Stimulated activated CD4-positive, alpha-beta T cell treated with anti-CD3 and anti-CD28 coated beads, Interleukin-4, amount 100 ng/mL, for 1 hour (primary cell): ENCODE measurements around the gene ROR2.
"Not testable (repeated sequence)": the region's sequence is repeated elsewhere in the genome, so short reads cannot be mapped to it uniquely, and the experiment has no call there.

ENCODE experiments used
- DNase-seq: peaks from one replicate; pipeline ENCODE4 v3.0.0-alpha.2; 2020

ROR2 gene

DNA sequence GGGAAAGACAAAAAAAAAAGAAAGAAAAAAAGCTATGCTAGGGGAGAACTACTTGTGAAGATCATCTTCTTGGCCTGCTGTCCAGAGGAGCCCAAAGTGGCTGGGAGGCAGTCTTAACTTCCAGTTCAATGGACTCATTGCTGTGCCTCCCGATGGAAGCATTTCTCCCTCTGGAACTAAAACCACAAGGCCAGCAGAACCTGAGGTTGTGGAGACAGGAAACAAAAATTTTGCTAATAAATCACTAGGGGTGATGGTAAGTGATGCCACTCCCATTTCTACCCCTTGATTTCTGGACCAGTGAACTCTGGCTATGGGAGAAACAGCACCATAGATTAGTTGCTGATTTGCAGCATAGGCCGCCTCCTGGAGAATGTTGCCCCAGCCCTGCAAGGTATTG is 402.9 kb downstream of the ROR2 start:
- no peak for DNase-seq

DNA sequence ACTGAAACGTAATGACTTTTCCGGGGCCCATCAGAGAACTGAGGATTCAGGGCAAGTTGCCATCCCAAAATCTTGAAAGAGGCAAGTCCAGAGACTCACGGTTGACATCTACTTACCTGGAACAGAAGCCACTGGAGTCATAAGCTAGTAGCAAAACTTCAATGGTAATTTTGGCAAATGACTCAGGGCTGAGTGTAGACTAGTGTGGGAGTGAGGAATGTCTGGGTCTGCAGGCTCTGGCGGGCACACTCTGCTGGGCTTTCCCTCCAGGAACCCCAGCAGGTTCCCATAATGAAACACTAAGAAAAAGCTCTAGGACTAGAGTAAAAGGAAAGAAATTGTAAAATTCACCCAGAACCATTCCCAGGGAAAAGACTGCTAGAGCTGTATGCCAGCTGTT is 403.5 kb downstream of the ROR2 start:
- DNase-seq, result no peak

DNA sequence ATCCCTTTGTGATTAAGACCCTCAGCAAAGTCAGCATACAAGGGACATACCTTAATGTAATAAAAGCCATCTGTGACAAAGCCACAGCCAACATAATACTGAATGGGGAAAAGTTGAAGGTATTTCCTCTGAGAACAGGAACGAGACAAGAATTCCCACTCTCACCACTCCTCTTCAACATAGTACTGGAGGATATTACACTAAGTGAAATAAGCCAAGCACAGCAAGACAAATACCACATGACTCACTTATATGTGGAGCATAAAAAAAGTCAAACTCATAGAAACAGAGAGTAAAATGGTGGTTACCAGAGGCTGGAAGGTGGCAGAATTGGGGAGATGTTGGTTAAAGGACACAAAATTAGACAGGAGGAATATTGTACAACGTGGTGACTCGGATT is 408.3 kb downstream of the ROR2 start:
- DNase-seq, result no peak

DNA sequence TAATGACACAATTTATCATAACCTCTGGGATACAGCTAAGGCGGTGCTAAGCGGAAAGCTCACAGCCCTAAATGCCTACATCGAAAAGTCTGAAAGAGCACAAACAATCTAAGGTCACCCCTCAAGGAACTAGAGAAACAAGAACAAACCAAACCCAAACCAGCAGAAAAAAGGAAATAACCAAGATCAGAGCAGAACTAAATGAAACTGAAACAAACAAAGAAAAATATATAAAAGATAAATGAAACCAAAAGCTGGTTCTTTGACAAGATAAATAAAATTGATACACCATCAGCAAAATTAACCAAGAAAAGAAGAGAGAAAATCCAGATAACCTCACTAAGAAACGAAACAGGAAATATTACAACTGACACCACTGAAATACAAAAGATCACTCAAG is 409.5 kb downstream of the ROR2 start:
- DNase-seq, result not testable (repeated sequence)

DNA sequence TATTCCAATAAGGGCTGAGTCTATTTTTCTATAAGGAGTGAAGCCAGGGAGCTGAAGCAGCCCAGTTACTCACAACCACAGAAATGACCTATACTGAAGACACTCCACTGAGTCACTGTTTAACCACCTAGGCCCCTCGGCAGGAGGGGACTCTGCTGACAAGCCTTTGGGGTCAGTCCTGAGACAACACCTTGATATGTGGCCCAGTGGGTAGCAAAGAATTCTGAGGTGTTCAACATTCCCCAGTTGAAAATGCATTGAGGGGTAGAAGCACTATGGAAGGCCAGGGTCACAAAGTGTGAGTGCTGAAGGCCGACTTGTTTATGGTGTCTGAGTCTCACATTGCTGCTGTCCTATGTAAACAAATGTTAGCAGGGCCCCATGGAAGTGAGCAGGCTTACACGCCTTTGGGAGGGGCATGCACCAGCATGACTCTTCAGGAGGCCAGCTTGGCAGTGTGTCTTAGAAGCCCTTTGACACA is 413.8 kb downstream of the ROR2 start:
- no peak for DNase-seq

DNA sequence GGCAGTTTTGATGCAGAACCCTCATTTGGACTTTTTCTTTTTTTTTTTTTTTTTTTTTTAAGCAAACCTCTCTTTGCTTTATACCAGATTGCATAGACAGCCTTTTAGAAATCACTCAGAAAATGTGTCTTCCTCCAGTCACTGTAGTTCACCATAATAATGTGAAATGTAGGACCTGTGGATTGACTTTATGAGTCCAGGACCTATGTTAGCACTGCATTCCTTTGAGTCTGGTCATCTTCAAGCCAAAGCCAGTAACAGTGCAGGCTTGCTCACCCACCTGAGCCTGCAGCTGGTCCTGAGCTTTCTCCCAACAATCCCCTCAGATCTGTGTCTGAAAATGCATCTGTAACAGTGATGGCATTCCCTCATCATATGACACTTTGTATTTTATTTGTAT is 415.7 kb downstream of the ROR2 start:
- no peak for DNase-seq

DNA sequence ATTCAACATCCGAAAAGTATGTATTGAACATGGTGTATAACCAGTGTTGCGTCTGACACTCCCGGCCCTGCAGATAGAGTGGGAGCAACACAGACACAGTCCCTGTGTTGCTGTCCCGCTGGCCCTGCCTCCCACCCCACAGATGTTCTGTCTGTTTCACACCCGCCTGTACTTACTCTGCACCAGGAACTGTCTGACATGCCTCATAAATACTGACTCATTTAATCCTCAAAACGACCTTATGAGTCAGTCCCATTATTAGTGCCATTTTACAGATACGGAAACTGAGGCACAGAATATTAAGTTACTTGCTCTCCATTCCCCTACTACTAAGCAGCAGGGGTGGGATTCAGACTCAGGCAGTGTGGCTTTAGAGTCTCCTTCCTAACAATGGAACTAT is 416.6 kb downstream of the ROR2 start:
- DNase-seq, result no peak

DNA sequence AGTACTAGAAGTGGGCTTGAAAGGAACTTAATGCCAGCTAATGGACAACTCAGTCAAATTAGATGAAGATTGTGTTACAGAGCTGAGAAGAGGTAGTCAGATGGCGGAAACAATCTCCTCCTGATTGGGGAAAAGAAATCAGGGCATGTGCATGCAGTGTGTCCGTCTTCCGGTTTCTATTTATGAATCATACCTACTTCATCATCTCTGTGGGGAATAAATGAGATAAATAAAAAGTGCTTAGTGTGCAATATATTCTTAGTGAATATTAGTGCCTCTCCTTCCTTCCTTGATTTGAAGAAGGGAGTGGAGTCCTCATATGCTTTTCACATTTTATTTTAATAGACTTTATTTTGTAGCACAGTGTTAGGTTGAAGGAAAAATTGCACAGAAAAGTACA is 417.7 kb downstream of the ROR2 start:
- no peak for DNase-seq

DNA sequence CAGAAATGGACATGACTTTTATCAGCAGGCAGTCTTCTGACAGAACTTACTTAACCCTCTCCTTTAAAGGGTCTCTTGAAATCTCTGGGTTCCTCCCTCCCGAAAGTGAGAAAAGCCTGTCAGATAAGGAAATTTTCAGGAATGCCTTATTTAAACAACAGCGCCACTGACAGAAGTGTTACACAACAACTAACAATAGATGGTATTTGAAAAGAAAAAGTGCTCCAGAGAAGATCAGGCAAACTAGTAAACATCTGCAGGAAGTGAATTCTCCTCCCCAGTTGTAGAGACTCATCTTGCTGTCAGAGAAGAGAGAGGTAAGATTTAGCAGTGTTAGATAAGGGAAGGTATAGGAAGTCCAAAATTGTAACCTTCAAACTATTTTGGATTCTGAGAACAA is 419.2 kb downstream of the ROR2 start:
- no peak for DNase-seq

DNA sequence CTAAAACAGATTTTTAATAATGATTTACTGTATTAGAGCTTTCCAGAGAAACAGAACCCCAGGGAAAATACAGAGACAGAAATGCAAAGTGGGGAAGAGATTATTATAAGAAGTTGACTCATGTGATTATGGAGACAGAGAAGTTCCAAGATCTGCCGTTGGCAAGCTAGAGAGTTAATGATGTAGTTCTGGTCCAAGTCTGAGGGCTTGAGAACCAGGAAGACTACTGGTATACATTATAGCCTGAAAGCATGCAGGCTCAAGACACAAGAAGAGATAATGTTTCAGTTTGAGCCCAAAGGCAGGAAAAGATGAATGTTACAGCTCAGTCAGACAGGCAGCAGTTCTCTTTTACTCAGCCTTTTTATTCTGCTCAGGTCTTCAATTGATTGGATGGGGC is 427.5 kb downstream of the ROR2 start:
- no peak for DNase-seq

DNA sequence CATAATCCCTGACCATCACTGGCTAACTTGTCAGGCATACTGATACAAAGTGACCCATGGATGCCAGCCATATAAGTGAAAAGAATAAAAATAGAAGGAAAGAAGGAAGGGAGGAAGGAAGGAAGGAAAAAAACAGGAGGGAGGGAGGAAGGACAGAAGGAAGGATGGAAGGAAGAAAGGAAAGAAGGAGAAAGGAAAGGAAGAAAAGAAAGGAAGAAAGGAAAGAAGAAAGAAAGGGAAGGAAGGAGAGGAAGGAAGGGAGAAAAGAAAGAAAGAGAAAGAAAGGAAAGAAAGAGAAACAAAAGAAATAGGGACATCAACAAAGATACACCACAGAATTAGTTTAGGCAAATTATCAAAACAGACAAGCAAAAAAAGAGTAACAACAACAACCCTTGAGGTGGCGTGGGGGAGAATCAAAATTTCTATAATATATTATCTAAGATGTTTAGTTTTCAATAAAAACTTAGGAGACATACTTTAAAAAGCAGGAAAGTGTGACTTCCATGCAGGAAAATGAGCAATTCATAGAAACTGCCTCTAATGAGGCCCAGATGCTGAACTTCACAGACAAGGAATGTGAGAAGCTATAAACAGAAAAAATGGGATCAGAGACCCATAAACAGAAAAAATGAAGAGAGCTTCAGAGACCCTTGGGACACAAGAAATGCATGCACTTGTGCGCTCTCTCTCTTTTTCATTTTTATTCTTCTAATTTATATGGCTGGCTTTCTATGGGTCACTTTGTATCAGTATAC is 430.3 kb downstream of the ROR2 start:
- no peak for DNase-seq

DNA sequence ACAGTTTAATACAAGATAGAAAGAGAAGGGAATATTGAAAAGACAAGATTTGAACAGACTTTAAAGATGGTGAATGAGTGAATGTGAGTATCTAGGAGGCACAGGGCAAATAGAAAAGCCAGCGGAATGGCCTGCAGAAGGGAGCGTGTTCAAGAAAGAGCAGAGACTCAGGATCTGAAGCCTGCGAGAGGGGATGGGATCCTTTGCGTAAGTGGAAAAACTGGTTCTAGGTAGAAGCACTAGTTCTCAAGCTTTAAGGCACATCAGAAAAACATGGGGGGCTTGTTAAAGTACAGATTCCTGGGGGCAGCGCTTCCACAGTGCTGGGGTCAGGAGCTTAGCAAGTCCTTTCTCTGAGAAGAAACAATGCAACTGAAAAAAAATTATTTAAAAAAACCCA is 431.6 kb downstream of the ROR2 start:
- DNase-seq, result no peak

DNA sequence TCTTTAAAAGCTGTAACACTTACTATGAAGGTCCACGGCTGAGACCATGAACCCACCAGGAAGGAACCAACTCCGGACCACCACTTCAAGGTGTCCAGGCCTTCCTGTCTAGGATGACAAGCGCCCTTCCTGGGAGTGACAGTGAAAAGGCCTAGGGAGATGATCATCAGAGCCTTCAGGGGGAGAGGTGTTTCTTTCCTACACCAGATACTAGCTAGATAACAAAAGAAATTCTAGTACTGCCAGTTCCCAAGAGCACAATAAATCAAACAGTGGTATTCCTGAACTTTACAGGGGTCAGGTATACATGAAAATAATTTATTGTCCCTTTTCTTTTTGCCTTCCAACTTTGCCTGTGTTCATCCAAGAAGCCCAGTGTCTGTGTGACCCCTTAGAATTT is 432.2 kb downstream of the ROR2 start:
- no peak for DNase-seq

DNA sequence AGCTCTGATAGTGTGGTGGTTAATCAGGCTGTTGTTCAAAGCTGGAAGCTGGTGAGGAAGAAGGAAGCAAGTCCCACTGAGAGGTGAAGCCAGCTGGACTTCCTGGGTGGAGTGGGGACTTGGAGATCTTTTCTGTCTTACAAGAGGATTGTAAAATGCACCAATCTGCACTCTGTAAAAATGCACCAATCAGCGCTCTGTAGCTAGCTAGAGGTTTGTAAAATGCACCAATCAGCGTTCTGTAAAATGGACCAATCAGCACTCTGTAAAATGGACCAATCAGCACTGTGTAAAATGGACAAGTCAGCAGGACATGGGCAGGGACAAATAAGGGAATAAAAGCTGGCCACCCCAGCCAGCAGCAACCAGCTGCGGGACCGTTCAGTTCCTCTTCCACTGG is 432.7 kb downstream of the ROR2 start:
- not testable (repeated sequence) for DNase-seq

DNA sequence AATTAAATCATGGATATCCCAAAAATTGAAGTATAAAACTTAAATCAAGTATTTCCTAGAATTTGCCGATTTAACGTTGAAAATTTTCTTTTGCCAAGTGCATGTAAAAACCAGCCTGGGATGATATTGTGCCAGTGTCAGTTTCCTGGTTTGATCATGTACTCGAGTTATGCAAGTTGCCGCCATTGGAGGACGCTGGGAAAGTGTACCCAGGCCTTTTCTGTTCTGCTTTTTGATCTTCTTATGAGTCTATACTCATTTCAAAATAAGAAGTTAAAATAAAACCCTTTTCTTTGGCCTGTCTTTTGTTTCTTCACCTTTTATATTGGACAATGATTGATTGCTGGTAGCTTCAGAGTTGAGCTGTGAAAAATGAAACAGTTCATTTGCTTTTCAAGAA is 433.3 kb downstream of the ROR2 start:
- no peak for DNase-seq

DNA sequence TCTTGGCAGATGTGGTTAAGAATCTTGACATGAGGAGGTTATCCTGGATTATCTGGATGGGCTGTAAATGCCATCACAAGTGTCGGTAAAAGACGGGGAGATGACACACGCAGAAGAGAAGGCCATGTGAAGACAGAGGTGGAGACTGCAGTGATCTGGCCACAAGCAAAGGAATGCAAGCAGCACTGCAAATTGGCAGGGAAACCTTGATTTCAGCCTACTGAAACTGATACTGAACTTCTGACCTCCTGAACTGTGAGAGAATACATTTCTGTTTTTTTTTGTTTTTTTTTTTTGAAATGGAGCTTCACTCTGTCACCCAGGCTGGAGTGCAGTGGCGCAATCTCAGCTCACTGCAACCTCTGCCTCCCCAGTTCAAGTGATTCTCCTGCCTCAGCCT is 433.9 kb downstream of the ROR2 start:
- DNase-seq, result no peak

DNA sequence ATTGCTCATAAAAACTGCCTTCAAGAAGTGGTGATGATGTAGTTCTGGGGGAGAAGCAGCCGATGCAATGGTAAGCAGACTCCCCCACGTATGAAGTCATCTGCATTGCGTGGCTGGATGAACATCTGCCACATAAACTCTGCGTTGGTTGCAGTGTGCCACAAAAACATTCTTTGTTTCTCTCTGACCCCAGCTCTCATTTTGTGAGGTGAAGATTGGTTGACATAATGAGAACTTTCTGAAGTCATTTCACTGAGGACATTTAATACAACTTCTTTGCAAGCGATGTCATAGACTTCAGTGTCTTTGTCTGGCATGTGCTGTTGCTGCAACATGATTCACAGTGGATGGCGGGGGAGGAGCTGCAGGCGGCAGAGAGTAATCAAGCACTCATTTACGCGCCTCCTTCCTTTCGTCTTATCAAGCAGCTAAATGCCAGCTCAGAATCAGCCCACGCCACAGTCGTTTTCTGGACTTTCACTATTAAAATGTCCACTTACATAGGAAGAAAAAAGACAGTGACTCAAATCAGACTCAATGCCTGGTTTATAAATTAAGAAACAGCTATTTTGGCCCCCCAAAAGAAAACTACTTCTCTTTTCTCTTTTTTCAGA is 434.8 kb downstream of the ROR2 start:
- DNase-seq, result no peak
